ENCODE data around the gene TRAPPC12. TPM values are rescaled to one million over a fixed set of nuclear protein-coding genes. Genes with fewer than 3 reads are reported as not detected.
"Not testable (repeated sequence)": the region's sequence is repeated elsewhere in the genome, so short reads cannot be mapped to it uniquely, and the experiment has no call there.

TRAPPC12 gene
- polyA plus RNA-seq, 1 donor from 2014 or later: 76.2 TPM

DNA sequence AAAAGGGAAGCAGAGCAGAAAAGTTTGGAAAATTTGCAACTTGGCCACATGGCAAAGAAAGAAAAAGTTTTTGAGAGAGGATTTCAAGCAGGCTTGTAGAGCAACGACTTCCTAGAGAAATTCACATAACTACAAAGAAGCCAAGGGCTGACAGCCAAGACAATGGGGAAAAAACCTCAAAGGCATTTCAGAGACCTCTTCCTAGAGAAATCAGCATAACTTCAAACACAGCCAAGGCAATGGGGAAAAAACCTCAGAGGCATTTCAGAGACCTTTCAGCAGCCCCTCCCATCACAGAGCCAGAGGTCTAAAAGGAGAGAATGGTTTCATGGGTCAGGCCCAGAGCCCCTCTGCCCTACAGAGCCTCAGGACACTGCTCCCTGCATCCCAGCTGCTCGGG lies 132.6 kb downstream of the TRAPPC12 start:
- Histone ChIP-seq H3K9me2 (ENCODE audit: insufficient read depth, low read length) (no peaks in the 10 kb centered on the region), H4K20me1 (ENCODE audit: insufficient read depth) (no peaks in the 10 kb centered on the region), H3K27ac (ENCODE audit: low read length) (no peak overlapping the region), H2AFZ (ENCODE audit: low read depth, low read length) (no peak overlapping the region), H3K9me3 (ENCODE audit: low read length) (no peaks in the 10 kb centered on the region), H3K79me2 (replicated peaks; ENCODE audit: insufficient read depth, low read length) (no peaks in the 10 kb centered on the region), H3K36me3 (ENCODE audit: insufficient read depth, low read length) (no peaks in the 10 kb centered on the region), H3K27me3 (ENCODE audit: insufficient read depth, low read depth, low read length) (no peaks in the 10 kb centered on the region), H3K9ac (ENCODE audit: low read length) (no peak overlapping the region), H3K4me3 (ENCODE audit: low read length) (no peak overlapping the region), H3K4me2 (ENCODE audit: low read length) (no peak overlapping the region), H3F3A (ENCODE audit: insufficient read depth, low read length, poor library complexity, severe bottlenecking) (no peaks in the 10 kb centered on the region)
- no peak for TF ChIP-seq POLR2AphosphoS5 (IDR thresholded peaks at IDR 0.05)
- no peak for TF ChIP-seq TAF1 (IDR thresholded peaks at IDR 0.05; ENCODE audit: low read depth)
- no peak for TF ChIP-seq EP300 (conservative IDR thresholded peaks at IDR 0.05; ENCODE audit: poor library complexity, severe bottlenecking)
- no peak for TF ChIP-seq MXI1 (conservative IDR thresholded peaks at IDR 0.05; ENCODE audit: poor library complexity, severe bottlenecking)
- TF ChIP-seq, protein P1, sequence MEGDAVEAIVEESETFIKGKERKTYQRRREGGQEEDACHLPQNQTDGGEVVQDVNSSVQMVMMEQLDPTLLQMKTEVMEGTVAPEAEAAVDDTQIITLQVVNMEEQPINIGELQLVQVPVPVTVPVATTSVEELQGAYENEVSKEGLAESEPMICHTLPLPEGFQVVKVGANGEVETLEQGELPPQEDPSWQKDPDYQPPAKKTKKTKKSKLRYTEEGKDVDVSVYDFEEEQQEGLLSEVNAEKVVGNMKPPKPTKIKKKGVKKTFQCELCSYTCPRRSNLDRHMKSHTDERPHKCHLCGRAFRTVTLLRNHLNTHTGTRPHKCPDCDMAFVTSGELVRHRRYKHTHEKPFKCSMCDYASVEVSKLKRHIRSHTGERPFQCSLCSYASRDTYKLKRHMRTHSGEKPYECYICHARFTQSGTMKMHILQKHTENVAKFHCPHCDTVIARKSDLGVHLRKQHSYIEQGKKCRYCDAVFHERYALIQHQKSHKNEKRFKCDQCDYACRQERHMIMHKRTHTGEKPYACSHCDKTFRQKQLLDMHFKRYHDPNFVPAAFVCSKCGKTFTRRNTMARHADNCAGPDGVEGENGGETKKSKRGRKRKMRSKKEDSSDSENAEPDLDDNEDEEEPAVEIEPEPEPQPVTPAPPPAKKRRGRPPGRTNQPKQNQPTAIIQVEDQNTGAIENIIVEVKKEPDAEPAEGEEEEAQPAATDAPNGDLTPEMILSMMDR (IDR thresholded peaks at IDR 0.05; ENCODE audit: poor library complexity, severe bottlenecking): no peak
- no peak for TF ChIP-seq SMC3 (conservative IDR thresholded peaks at IDR 0.05; ENCODE audit: poor library complexity)
- TF ChIP-seq, protein P2, sequence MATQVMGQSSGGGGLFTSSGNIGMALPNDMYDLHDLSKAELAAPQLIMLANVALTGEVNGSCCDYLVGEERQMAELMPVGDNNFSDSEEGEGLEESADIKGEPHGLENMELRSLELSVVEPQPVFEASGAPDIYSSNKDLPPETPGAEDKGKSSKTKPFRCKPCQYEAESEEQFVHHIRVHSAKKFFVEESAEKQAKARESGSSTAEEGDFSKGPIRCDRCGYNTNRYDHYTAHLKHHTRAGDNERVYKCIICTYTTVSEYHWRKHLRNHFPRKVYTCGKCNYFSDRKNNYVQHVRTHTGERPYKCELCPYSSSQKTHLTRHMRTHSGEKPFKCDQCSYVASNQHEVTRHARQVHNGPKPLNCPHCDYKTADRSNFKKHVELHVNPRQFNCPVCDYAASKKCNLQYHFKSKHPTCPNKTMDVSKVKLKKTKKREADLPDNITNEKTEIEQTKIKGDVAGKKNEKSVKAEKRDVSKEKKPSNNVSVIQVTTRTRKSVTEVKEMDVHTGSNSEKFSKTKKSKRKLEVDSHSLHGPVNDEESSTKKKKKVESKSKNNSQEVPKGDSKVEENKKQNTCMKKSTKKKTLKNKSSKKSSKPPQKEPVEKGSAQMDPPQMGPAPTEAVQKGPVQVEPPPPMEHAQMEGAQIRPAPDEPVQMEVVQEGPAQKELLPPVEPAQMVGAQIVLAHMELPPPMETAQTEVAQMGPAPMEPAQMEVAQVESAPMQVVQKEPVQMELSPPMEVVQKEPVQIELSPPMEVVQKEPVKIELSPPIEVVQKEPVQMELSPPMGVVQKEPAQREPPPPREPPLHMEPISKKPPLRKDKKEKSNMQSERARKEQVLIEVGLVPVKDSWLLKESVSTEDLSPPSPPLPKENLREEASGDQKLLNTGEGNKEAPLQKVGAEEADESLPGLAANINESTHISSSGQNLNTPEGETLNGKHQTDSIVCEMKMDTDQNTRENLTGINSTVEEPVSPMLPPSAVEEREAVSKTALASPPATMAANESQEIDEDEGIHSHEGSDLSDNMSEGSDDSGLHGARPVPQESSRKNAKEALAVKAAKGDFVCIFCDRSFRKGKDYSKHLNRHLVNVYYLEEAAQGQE (IDR thresholded peaks at IDR 0.05; ENCODE audit: borderline replicate concordance): no peak
- no peak for TF ChIP-seq RAD21 (conservative IDR thresholded peaks at IDR 0.05)
- no peak for TF ChIP-seq EZH2 (IDR thresholded peaks at IDR 0.05; ENCODE audit: borderline replicate concordance, insufficient read depth, low read length, poor library complexity, severe bottlenecking)

DNA sequence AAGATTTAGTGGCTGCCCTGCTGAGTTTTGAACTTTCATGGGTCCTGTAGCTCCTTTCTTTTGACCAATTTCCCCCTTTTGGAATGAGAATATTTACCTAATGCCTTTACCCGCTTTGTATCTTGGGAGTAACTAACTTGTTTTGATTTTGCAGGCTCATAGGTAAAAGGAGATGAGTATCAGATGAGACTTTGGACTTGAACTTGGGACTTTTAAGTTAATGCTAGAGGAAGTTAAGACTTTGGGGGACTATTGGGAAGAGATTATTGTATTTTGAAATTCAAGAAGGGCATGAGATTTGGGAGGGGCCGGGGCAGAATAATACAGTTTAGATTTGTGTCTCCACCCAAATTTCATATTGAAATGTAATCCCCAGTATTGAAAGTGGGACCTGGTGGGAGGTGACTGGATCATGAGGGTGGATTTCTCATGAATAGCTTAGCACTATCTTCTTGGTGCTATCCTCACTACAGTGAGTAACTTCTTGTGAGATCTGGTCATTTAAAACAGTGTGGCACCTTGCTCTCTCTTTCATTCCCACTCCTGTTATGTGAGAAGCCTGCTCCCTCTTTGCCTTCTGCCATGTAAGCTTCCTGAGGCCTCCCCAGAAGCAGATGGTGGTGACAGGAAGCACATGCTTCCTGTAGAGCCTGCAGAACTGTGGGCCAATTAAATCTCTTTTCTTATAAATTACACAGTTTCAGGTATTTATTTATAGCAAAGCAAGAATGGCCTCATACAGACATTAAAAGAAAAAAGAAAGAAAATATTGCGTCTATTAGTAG lies 133.7 kb downstream of the TRAPPC12 start:
- no peaks in the 10 kb centered on the region for H3K36me3 ChIP-seq (ENCODE audit: insufficient read depth, low read length)
- no peaks in the 10 kb centered on the region for H3K9me2 ChIP-seq (ENCODE audit: insufficient read depth, low read length)
- TF ChIP-seq, protein P2 (IDR thresholded peaks at IDR 0.05; ENCODE audit: borderline replicate concordance): no peak
- TF ChIP-seq, protein P1 (IDR thresholded peaks at IDR 0.05; ENCODE audit: poor library complexity, severe bottlenecking): no peak
- TF ChIP-seq MXI1 (conservative IDR thresholded peaks at IDR 0.05; ENCODE audit: poor library complexity, severe bottlenecking): no peak
- no peak for TF ChIP-seq SMC3 (conservative IDR thresholded peaks at IDR 0.05; ENCODE audit: poor library complexity)
- no peak for TF ChIP-seq TAF1 (IDR thresholded peaks at IDR 0.05; ENCODE audit: low read depth)
- TF ChIP-seq POLR2AphosphoS5 (IDR thresholded peaks at IDR 0.05): no peak

DNA sequence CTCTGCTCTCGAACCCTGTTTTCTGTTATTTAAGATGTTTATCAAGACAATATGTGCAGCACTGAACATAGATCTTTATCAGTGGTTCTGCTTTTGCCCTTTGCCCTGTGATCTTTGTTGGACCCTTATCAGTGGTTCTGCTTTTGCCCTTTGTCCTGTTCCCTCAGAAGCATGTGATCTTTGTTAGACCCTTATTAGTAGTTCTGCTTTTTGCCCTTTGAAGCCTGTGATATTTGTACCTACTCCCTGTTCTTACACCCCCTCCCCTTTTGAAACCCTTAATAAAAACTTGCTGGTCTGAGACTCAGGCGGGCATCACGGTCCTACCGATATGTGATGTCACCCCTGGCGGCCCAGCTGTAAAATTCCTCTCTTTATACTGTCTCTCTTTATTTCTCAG lies 135.9 kb downstream of the TRAPPC12 start:
- H3K9me2 ChIP-seq (ENCODE audit: insufficient read depth, low read length); H3K4me2 ChIP-seq (ENCODE audit: low read length); H3K27ac ChIP-seq (ENCODE audit: low read length); H3K27me3 ChIP-seq (ENCODE audit: insufficient read depth, low read depth, low read length); H3K4me3 ChIP-seq (ENCODE audit: low read length); H3K79me2 ChIP-seq (replicated peaks; ENCODE audit: insufficient read depth, low read length); H3K36me3 ChIP-seq (ENCODE audit: insufficient read depth, low read length); H4K20me1 ChIP-seq (ENCODE audit: insufficient read depth); H3K9ac ChIP-seq (ENCODE audit: low read length); H3K9me3 ChIP-seq (ENCODE audit: low read length); H3F3A ChIP-seq (ENCODE audit: insufficient read depth, low read length, poor library complexity, severe bottlenecking); H2AFZ ChIP-seq (ENCODE audit: low read depth, low read length): not testable (repeated sequence)

More for the DNA sequence above, 133.7 kb downstream of the TRAPPC12 start:
- H4K20me1 ChIP-seq (ENCODE audit: insufficient read depth): no peaks in the 10 kb centered on the region
- H3K79me2 ChIP-seq (replicated peaks; ENCODE audit: insufficient read depth, low read length): no peaks in the 10 kb centered on the region
- H3K9ac ChIP-seq (ENCODE audit: low read length): no peak overlapping the region
- H3K4me3 ChIP-seq (ENCODE audit: low read length): no peak overlapping the region
- no peaks in the 10 kb centered on the region for H3F3A ChIP-seq (ENCODE audit: insufficient read depth, low read length, poor library complexity, severe bottlenecking)
- no peaks in the 10 kb centered on the region for H3K27me3 ChIP-seq (ENCODE audit: insufficient read depth, low read depth, low read length)
- H2AFZ ChIP-seq (ENCODE audit: low read depth, low read length): no peak overlapping the region
- H3K4me2 ChIP-seq (ENCODE audit: low read length): no peak overlapping the region
- H3K27ac ChIP-seq (ENCODE audit: low read length): no peak overlapping the region
- no peaks in the 10 kb centered on the region for H3K9me3 ChIP-seq (ENCODE audit: low read length)
